ENCODE data around the gene LRRC3. TPM values are rescaled to one million over a fixed set of nuclear protein-coding genes. Genes with fewer than 3 reads are reported as not detected.

LRRC3 gene
- total RNA-seq, 1 experiment from 2014 or later = 5.7 TPM

- Mint-ChIP-seq H3K36me3 (no peaks in the 10 kb centered on the region), H3K9me3 (no peaks in the 10 kb centered on the region), H3K27ac (0 out of 2 replicates have a peak overlapping the region, but pooled peaks have one; percentile 1), H3K4me1 (peaks cover 11% of the 10 kb centered on the region), H3K4me3 (no peak overlapping the region), H3K27me3 (ENCODE audit: low read depth) (no peaks in the 10 kb centered on the region)
- CTCF ChIA-PET = no interaction called here
- POLR2A ChIA-PET = no interaction called here
- DNase-seq (ENCODE audit: low spot score) = no peak
- no peak for TF ChIP-seq ATF3 (CRISPR knock-in tag; conservative IDR thresholded peaks at IDR 0.05)
- TF ChIP-seq ESRRA (CRISPR knock-in tag; IDR thresholded peaks at IDR 0.05; ENCODE audit: borderline replicate concordance) = no peak
- no peak for TF ChIP-seq CBFB (CRISPR knock-in tag; IDR thresholded peaks at IDR 0.05; ENCODE audit: low read depth)
- TF ChIP-seq GRHL2 (CRISPR knock-in tag; IDR thresholded peaks at IDR 0.05; ENCODE audit: insufficient replicate concordance, severe bottlenecking) = no peak
- no peak for TF ChIP-seq TEAD4 (CRISPR knock-in tag; IDR thresholded peaks at IDR 0.05)
- TF ChIP-seq CTCF (IDR thresholded peaks at IDR 0.05) = no peak
- no peak for ATAC-seq
These were observed 11.1 kb downstream of the LRRC3 start for GRCh38 chr21:44466351-44466954.

GRCh38 chr21:44466996-44467858 lies 11.9 kb downstream of the LRRC3 start:
- Mint-ChIP-seq H3K27me3 (ENCODE audit: low read depth) (no peaks in the 10 kb centered on the region), H3K9me3 (no peaks in the 10 kb centered on the region), H3K4me3 (no peak overlapping the region), H3K4me1 (peaks cover 16% of the 10 kb centered on the region), H3K36me3 (no peaks in the 10 kb centered on the region), H3K27ac (peak overlapping the region; percentile 41; the same call in 1 of the 2 replicates)
- DNase-seq (ENCODE audit: low spot score) (peak; percentile 8), ATAC-seq (no peak)
- CTCF ChIA-PET = no interaction called here
- POLR2A ChIA-PET = no interaction called here
- TF ChIP-seq RORB (CRISPR knock-in tag; IDR thresholded peaks at IDR 0.05) (no peak), ZNF232 (CRISPR knock-in tag; IDR thresholded peaks at IDR 0.05) (no peak), OVOL2 (CRISPR knock-in tag; IDR thresholded peaks at IDR 0.05; ENCODE audit: borderline replicate concordance) (no peak)
- TF ChIP-seq, protein P1, sequence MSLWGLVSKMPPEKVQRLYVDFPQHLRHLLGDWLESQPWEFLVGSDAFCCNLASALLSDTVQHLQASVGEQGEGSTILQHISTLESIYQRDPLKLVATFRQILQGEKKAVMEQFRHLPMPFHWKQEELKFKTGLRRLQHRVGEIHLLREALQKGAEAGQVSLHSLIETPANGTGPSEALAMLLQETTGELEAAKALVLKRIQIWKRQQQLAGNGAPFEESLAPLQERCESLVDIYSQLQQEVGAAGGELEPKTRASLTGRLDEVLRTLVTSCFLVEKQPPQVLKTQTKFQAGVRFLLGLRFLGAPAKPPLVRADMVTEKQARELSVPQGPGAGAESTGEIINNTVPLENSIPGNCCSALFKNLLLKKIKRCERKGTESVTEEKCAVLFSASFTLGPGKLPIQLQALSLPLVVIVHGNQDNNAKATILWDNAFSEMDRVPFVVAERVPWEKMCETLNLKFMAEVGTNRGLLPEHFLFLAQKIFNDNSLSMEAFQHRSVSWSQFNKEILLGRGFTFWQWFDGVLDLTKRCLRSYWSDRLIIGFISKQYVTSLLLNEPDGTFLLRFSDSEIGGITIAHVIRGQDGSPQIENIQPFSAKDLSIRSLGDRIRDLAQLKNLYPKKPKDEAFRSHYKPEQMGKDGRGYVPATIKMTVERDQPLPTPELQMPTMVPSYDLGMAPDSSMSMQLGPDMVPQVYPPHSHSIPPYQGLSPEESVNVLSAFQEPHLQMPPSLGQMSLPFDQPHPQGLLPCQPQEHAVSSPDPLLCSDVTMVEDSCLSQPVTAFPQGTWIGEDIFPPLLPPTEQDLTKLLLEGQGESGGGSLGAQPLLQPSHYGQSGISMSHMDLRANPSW (CRISPR knock-in tag; conservative IDR thresholded peaks at IDR 0.05; ENCODE audit: low read depth) = no peak

DNA sequence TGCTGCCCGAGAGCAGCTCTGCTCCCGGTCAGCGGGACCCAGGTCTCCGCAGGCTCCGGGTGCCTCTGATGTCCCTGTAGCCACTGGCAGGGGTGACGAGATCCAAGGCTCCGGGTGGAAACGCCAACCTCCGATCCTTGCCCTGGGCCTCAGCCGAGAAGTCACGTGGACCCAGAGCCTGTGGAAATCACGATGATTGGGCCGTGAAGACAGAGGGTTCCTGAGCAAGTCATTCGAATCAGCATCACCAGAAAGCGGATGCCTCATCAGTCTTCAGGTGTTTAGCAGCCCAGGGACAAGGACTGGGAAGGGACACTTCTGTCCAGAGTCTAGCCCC lies 12.5 kb downstream of the LRRC3 start:
- CTCF ChIA-PET = no interaction called here
- TF ChIP-seq IRF2 (CRISPR knock-in tag; IDR thresholded peaks at IDR 0.05; ENCODE audit: borderline replicate concordance, low read depth) (no peak), FOXK1 (CRISPR knock-in tag; IDR thresholded peaks at IDR 0.05) (no peak), TEAD1 (CRISPR knock-in tag; IDR thresholded peaks at IDR 0.05) (no peak), GTF2I (CRISPR knock-in tag; conservative IDR thresholded peaks at IDR 0.05) (no peak), SP1 (CRISPR knock-in tag; conservative IDR thresholded peaks at IDR 0.05) (no peak), RELA (CRISPR knock-in tag; IDR thresholded peaks at IDR 0.05; ENCODE audit: borderline replicate concordance) (no peak), GRHL2 (CRISPR knock-in tag; IDR thresholded peaks at IDR 0.05; ENCODE audit: insufficient replicate concordance, severe bottlenecking) (no peak), EMX1 (CRISPR knock-in tag; IDR thresholded peaks at IDR 0.05) (no peak), ZNF396 (CRISPR knock-in tag; IDR thresholded peaks at IDR 0.05; ENCODE audit: borderline replicate concordance) (no peak), E2F4 (CRISPR knock-in tag; IDR thresholded peaks at IDR 0.05; ENCODE audit: borderline replicate concordance, low read depth) (no peak)
- TF ChIP-seq, protein P2, sequence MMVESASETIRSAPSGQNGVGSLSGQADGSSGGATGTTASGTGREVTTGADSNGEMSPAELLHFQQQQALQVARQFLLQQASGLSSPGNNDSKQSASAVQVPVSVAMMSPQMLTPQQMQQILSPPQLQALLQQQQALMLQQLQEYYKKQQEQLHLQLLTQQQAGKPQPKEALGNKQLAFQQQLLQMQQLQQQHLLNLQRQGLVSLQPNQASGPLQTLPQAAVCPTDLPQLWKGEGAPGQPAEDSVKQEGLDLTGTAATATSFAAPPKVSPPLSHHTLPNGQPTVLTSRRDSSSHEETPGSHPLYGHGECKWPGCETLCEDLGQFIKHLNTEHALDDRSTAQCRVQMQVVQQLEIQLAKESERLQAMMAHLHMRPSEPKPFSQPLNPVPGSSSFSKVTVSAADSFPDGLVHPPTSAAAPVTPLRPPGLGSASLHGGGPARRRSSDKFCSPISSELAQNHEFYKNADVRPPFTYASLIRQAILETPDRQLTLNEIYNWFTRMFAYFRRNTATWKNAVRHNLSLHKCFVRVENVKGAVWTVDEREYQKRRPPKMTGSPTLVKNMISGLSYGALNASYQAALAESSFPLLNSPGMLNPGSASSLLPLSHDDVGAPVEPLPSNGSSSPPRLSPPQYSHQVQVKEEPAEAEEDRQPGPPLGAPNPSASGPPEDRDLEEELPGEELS (CRISPR knock-in tag; IDR thresholded peaks at IDR 0.05) = no peak
- TF ChIP-seq, protein P3, sequence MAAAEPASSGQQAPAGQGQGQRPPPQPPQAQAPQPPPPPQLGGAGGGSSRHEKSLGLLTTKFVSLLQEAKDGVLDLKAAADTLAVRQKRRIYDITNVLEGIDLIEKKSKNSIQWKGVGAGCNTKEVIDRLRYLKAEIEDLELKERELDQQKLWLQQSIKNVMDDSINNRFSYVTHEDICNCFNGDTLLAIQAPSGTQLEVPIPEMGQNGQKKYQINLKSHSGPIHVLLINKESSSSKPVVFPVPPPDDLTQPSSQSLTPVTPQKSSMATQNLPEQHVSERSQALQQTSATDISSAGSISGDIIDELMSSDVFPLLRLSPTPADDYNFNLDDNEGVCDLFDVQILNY (CRISPR knock-in tag; IDR thresholded peaks at IDR 0.05) = no peak
- TF ChIP-seq, protein P4, sequence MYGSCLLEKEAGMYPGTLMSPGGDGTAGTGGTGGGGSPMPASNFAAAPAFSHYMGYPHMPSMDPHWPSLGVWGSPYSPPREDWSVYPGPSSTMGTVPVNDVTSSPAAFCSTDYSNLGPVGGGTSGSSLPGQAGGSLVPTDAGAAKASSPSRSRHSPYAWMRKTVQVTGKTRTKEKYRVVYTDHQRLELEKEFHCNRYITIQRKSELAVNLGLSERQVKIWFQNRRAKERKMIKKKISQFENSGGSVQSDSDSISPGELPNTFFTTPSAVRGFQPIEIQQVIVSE (CRISPR knock-in tag; IDR thresholded peaks at IDR 0.05; ENCODE audit: borderline replicate concordance) = no peak

More for the DNA sequence above, 12.5 kb downstream of the LRRC3 start:
- POLR2A ChIA-PET = no interaction called here
- H3K36me3 Mint-ChIP-seq = no peaks in the 10 kb centered on the region
- ATAC-seq (no peak), DNase-seq (ENCODE audit: low spot score) (peak; percentile 6)
- H3K27me3 Mint-ChIP-seq (ENCODE audit: low read depth) = no peaks in the 10 kb centered on the region
- H3K4me1 Mint-ChIP-seq = peaks cover 16% of the 10 kb centered on the region
- H3K27ac Mint-ChIP-seq = no peak overlapping the region
- H3K9me3 Mint-ChIP-seq = no peaks in the 10 kb centered on the region
- H3K4me3 Mint-ChIP-seq = no peak overlapping the region
